Superior temporal gyrus (tissue), 1 donor: ENCODE results near the gene TUBGCP6.

Source experiments
- DNase-seq: peaks from one replicate; pipeline ENCODE4 v3.0.0-alpha.2; 2016; ENCODE audit errors: extremely low spot score

TUBGCP6 gene

GRCh38 chr22:50264104-50264745 is 19.4 kb upstream of the TUBGCP6 start:
- peak; percentile 40 for DNase-seq

- DNase-seq = no peak
These were observed 18.3 kb upstream of the TUBGCP6 start for GRCh38 chr22:50262973-50263617.

GRCh38 chr22:50262460-50262911 is 17.7 kb upstream of the TUBGCP6 start:
- no peak for DNase-seq

GRCh38 chr22:50261615-50262459 is 17.0 kb upstream of the TUBGCP6 start, which contains the start of gene MAPK12:
MAPK12 (minus strand) TSS chr22:50261683; CDS start chr22:50261509, 174 bp downstream.
- no peak for DNase-seq

GRCh38 chr22:50260801-50261614 is 16.2 kb upstream of the TUBGCP6 start:
- DNase-seq = no peak

- no peak for DNase-seq
These were observed 15.6 kb upstream of the TUBGCP6 start for GRCh38 chr22:50260434-50260800.

- DNase-seq = no peak
These were observed 14.5 kb upstream of the TUBGCP6 start for GRCh38 chr22:50259302-50259701.

GRCh38 chr22:50258361-50259292 is 13.8 kb upstream of the TUBGCP6 start:
- no peak for DNase-seq

- DNase-seq = no peak
These were observed 12.9 kb upstream of the TUBGCP6 start for GRCh38 chr22:50257451-50258360.

- no peak for DNase-seq
These were observed 12.2 kb upstream of the TUBGCP6 start for GRCh38 chr22:50257041-50257440.

- DNase-seq = no peak
These were observed 11.5 kb upstream of the TUBGCP6 start for GRCh38 chr22:50256258-50256862.

- DNase-seq = no peak
These were observed 10.8 kb upstream of the TUBGCP6 start for GRCh38 chr22:50255607-50256006.

- no peak for DNase-seq
These were observed 10.3 kb upstream of the TUBGCP6 start for GRCh38 chr22:50255099-50255498.

GRCh38 chr22:50253941-50254340 is 9.1 kb upstream of the TUBGCP6 start:
- no peak for DNase-seq

GRCh38 chr22:50253046-50253915 is 8.5 kb upstream of the TUBGCP6 start:
- DNase-seq = no peak

- no peak for DNase-seq
These were observed 7.5 kb upstream of the TUBGCP6 start for GRCh38 chr22:50252082-50253045.
